ENCODE measurements around the gene AMDHD2.
"Not testable (repeated sequence)": the region's sequence is repeated elsewhere in the genome, so short reads cannot be mapped to it uniquely, and the experiment has no call there.

AMDHD2 gene

DNA sequence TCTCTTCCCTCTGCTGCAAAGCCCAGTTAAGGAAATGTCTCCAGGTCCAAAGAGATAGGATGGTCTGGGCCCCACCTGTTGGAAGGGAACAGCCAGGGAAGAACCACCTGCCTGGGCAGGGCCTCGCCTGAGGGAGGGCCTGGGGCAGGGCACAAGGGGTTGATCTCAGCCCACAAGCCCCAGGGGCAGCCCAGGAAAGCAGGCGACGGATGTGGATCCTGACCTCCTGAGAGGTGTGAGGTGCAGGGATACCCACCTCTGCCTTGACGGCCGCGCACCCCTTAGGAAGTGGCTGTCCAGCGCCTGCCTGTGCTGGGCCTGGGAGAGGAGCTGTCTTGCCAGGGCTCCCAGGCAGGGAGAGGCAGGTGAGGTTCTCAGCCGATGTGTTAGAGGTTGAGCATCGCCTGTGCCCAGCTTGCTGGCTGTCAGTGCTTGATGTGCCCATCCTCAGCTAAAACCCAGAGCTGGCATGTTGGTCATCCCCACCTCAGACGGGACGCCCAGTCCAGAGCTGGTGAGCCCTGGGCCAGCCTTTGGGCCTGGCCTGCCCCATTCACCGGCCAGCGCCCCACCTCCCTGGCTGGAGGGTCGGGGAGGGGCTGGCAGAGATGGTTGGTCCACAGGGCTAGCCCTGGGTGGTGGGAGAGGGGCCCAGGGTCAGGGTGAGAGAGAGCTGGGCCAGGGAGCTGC lies 10.6 kb downstream of the AMDHD2 start:
- peak overlapping the region; percentile 72 for H3K27ac ChIP-seq
- DNase-seq (ENCODE audit: low read depth, low spot score), result no peak

DNA sequence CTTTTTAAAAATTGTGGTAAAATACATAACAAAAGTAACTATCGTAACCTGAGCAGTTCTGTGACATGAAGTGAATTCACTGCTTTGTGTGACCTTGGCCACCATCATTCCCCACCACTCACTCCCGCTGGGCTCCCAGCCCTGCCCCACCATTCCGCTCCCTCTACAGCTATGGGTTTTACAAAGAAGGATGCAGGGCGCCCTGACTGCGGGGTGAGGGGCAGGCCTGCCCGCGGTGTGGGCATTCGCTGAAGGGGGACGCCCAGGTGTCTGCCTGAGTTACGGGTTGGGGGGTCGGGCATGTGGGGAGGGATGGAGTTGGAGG lies 11.2 kb downstream of the AMDHD2 start, which contains the start of gene CEMP1:
TSS of gene CEMP1 (minus strand) at position 38 of the 325 bp plus-strand sequence. CDS start 335 bp downstream, outside the sequence.
- DNase-seq (ENCODE audit: low read depth, low spot score), result no peak

DNA sequence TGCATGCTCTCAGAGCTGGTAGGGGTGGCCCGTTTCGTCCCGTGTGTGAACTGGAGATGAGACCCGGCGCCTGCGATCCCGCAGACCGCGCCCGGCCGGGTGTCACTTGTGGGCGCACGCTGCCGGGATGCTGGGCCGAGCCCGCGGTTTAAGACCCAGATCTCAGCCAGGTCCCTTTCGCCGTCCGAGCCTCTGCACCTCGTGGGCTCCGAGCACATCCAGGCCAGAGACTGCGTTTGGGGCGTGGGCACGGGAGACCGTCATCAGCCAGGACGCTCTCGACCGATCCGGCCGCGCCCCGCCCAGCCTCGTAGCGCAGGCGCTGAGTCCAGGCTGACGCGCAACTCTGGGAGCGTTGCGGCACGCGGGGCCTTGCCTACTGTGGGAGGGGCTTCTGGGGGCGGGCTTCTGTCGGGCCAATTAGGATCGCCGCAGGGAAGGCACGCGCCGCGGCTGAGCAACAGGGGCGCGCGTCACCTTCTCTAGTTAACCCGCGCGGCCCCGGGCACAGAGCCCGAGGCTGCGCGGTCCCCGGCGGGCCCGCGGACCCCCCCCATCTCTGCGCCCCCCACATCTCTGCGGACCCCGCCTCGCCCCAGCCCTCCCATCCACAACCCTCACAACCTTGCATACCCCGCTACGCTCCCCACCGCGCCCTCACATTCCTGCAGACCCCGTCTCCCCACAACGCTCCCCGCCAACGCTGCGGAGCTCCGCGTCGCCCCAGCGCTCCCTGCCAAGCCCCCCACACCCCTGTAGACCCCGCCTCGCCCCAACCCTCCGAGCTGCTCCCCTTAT lies 11.7 kb downstream of the AMDHD2 start:
- H3K27ac ChIP-seq, result peak overlapping the region; percentile 72
- DNase-seq (ENCODE audit: low read depth, low spot score), result peak; percentile 86

More for the DNA sequence above, 11.2 kb downstream of the AMDHD2 start, which contains the start of gene CEMP1:
- peak within 1 kb of the TSS; percentile 72 for H3K27ac ChIP-seq

DNA sequence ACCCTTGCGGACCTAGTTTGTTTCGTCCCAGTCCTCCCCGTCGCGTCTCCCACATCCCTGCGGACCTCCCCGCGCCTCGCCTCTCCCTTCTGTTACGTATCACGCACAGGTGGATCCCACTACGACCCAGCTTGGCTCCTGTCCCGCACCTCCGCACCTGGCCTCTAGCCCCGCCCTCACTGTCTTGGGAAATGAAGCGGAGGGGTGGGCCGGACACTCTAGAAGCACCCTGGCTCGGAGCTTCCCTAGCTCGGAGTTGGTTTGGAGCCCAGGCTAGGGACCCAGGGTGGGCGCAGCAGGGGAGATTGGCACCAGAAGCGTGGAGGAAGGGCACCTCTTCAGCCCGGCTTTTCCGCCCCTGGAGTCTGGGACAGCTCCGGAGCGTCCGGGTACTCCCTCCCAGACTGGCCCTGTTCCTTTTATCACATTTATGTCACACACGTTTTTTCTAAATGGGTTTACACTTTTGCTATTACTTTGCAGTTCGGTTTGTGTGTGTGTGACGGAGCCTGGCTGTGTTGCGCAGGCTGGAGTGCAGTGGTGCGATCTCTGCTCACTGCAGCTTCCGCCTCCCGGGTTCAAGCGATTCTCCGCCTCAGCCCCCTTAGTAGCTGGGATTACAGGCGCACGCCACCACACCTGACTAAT lies 12.4 kb downstream of the AMDHD2 start:
- DNase-seq (ENCODE audit: low read depth, low spot score), result no peak
- peak overlapping the region; percentile 72 for H3K27ac ChIP-seq

DNA sequence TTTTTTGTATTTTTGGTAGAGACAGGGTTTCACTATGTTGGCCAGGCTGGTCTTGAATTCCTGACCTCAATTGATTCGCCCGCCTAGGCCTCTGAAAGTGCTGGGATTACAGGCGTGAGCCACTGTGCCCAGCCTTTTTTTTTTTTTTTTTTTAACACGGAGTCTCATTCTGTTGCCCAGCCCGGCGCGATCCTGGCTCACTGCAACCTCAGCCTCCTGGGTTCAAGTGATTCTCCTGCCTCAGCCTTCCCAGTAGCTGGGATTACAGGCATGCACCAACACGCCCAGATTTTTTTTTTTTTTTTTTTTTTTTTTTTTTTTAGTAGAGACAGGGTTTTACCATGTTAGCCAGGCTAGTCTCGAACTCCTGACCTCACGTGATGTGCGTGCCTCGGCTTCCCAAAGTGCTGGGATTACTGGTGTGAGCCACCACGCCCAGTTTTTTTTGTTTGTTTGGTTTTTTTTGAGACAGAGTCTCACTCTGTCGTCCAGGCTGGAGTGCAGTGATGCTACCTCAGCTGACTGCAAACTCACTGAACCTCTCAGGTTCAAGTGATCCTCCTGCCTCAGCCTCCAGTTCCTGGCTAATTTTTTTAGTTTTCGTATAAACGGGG lies 13.1 kb downstream of the AMDHD2 start:
- H3K27ac ChIP-seq, result peak overlapping the region; percentile 72
- DNase-seq (ENCODE audit: low read depth, low spot score), result not testable (repeated sequence)

DNA sequence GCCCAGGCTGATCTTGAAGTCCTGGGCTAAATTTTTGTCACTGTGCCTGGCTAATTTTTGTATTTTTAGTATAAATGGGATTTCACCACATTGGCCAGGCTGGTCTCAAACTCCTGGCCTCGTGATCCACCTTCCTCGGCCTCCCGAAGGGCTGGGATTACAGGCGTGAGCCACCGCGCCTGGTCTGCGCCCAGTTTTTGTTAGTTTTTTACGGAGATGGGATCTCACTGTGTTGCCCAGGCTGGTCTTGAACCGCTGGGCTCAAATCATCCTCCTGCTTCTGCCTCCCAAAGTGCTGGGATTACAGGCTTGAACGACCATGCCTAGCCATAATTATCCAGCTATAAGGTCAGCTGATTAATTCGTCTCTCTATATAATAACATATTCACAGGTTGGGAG lies 13.7 kb downstream of the AMDHD2 start:
- H3K27ac ChIP-seq, result no peak overlapping the region
- no peak for DNase-seq (ENCODE audit: low read depth, low spot score)

DNA sequence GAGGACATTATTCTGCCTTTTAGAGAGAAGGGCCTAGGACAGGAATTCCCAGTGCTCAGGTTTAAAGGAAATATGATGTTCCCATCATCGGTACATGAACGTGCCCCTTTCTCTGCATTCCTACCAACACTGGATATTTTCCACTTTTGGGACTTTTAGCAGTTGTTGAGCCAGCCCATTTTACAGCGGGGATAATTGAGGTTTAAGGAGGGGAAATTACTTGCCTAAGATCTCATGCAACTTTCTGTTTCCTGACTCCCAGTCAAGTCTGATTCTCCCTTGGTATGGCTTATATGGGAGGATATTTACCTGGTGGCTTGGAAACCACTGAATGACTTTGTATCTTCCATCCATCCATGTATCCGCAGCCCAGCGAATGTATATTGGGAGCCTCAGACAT lies 14.2 kb downstream of the AMDHD2 start:
- not testable (repeated sequence) for H3K27ac ChIP-seq; DNase-seq (ENCODE audit: low read depth, low spot score)

DNA sequence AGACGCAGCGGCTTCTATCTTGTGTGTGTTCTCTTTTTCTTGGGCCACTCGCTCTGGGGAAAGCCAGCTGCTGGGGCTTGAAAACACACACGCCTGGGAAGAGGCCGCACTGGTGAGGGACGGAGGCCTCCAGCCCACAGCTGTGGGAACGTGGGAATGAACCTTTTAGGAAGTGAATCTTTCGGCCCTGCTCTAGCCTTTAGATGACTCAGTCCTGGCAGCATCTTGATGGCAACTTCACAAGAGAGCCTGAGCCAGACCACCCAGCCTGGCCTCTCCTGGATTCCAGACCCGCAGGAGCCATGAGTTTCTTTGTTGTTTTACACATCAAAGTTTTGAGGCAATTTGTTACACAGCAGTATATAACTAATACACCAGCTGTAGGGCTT lies 15.4 kb downstream of the AMDHD2 start:
- H3K27ac ChIP-seq, result no peak overlapping the region
- no peak for DNase-seq (ENCODE audit: low read depth, low spot score)

DNA sequence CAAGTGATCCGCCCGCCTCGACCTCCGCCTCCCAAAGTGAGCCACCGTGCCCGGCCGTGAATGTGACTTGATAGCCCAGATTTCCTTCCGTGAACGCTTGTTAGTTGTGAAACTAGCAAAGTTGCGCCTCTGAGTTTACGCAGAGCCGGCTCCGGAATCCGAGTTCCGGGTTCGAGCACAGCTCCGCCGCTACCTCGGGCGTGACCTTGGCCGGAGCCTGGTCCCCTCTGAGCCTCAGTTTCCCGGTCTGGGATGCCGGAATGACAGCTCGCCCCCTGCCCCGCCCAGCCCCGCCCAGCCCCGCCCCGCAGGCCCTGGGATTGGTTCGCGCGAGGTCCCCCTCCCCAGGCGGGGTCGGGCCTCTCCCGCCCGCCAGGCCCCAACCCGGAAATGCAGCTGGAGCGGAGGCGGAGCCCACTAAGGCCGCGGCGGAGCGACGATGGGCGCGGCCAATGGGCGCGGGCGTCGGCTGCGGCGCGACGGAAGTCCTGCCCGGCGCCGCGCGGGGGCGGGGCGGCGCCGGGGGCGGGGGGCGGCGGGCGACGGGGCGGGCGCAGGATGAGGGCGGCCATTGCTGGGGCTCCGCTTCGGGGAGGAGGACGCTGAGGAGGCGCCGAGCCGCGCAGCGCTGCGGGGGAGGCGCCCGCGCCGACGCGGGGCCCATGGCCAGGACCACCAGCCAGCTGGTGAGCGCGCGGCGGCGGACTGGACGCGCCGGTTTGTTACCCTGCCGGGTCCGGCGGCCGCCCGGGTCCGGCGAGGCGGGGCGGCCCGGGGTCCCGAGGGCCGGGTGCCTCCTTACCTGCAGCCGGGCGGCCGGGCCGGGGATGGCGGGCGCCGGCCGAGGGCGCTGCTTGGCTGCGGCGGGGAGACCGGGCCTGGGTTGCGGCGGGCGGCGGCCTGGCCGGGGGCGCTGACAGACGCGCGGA lies 17.5 kb downstream of the AMDHD2 start, which contains the start of gene PDPK1:
TSS of gene PDPK1 (plus strand) at position 571 of the 929 bp plus-strand sequence. CDS start at position 663, 92 bp downstream.
- DNase-seq (ENCODE audit: low read depth, low spot score), result peak; percentile 74

DNA sequence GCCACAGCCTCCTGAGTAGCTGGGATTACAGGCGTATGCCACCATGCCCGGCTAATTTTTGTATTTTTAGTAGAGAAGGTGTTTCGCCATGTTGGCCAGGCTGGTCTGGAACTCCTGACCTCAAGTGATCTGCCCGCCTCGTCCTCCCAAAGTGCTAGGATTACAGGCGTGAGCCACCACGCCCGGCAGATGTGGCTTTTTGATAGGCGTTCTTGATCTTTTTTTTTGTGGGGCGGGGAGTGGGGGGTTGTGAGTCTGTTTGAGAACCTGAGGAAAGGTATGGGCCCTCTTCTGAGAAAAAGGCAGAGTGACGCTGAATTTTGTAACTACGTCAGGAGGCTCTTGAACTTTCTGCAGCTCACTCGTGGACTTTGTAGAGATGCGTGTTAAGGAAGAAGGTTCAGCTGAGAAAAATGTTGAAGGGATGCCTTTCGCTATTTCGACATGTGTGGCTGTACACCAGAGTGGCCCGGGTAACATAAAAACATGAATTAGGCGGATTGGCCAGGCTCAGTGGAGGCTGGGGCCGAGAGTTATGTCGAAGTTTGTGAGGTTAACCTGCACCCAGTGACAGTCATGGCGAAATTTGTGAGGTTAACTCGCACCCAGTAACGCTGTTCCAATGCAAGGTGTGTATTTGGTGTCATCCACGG lies 19.1 kb downstream of the AMDHD2 start:
- not testable (repeated sequence) for DNase-seq (ENCODE audit: low read depth, low spot score); H3K27ac ChIP-seq

More for the DNA sequence above, 17.5 kb downstream of the AMDHD2 start, which contains the start of gene PDPK1:
- peak within 1 kb of the TSS; percentile 74 for H3K27ac ChIP-seq

DNA sequence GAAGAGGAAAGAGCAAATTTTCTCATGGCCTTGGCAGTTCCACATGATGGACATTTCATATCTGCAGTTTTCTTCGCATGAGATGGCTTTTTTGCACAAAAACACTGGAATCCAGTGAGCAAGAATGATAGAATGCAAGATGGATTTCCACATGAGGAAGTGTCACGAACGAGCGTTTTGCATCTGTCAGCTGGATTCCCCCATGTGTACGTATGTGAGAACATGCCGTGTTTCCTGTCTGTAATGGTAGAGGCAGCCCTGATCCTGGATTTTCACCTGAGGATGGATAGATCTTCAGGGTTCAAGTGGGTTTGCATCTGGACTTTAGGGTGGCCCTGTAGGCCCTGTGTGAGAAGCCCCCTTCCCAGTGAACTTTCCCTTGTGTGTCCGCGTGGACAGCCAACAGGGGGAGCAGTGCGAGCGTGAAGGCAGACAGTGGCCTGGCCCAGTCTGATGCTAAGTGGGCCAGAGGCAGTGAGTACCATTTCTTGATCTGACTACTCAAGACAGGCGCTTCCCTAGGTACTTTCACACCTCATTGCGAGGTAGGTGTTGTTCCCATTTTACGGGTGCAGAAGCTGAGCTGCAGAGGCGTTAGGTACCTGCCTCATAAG lies 19.8 kb downstream of the AMDHD2 start:
- not testable (repeated sequence) for DNase-seq (ENCODE audit: low read depth, low spot score); H3K27ac ChIP-seq

DNA sequence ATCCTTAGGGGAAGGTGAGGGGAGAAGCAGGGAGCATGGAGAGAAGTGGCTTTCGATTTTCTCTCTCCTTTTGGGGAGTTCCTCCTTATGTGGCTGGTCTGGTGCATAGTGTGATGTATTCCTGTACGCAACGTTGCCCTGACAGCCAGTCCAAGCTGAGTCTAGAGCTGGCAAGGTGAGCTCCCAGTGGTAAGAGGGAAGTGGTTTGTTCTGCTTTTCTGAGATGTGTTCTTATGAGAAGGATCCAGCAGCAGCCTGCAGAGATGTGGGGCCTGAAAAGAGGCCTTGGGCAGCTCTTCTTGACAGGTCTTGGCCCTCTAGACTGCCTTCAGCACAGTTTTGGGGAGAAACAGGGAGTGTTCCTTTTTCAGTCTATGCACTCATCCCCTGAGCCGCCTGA lies 20.7 kb downstream of the AMDHD2 start:
- H3K27ac ChIP-seq; DNase-seq (ENCODE audit: low read depth, low spot score): not testable (repeated sequence)

DNA sequence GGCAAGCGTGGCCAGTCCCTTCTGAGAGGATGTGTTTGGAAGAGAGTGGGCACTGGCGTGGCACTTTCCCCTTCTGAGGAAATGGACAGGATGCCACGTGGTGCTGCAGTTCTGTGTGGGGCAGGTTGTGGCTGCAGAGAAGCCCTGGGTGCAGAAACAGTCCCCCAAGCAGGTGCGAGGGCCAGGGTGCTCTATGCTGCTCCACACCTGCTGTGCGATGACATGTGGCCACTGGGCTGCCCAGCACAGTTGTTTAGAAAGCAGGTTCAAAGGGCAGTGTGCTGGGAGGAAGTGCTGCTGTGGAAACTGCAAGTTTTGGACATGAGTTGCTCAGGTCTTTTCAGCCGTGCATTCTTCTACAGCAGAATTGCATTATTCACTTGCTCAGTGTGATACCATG lies 21.2 kb downstream of the AMDHD2 start:
- not testable (repeated sequence) for DNase-seq (ENCODE audit: low read depth, low spot score); H3K27ac ChIP-seq

DNA sequence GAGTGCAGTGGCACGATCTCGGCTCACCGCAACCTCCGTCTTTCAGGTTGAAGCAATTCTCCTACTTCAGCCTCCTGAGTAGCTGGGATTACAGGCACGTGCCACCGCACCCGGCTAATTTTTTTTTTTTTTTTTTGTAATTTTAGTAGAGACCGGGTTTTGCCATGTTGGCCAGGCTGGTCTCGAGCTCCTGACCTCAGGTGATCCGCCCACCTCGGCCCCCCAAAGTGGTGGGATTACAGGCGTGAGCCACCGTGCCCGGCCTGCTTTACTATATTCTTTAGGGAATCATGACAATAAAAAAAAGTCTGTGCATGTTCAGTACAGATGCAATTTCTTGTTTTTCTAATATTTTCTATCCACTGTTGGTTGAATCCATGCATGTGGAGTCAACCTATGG lies 23.6 kb downstream of the AMDHD2 start:
- not testable (repeated sequence) for DNase-seq (ENCODE audit: low read depth, low spot score); H3K27ac ChIP-seq

DNA sequence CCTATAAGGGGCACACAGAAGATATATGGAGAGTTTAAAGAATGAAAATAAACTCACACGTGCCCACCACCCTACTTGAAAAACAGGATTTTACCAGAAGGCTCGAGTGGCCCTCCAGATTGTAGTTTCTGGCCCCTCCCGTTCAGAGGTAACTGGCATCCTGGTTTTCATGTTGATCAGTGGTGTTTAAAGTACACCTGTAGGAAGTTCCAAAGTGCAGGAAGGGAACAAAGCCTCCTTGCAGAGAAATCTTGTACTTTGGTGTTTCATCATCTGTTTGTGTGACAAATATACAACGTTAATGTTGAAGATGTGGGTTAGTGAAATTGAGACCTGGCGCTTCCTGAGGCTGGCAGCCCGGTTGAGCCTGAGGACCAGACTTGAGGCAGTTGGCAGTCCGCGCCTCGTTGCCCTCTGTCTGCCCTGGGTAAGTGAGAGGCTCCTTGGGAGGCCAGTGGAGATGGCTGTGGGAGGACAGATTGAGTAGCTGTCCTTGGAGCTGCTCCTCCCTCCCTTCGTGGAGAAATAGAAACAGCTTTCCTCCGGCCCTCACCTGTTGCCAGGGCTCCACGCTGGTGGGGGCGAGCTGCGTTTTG lies 30.2 kb downstream of the AMDHD2 start:
- DNase-seq (ENCODE audit: low read depth, low spot score); H3K27ac ChIP-seq: not testable (repeated sequence)

DNA sequence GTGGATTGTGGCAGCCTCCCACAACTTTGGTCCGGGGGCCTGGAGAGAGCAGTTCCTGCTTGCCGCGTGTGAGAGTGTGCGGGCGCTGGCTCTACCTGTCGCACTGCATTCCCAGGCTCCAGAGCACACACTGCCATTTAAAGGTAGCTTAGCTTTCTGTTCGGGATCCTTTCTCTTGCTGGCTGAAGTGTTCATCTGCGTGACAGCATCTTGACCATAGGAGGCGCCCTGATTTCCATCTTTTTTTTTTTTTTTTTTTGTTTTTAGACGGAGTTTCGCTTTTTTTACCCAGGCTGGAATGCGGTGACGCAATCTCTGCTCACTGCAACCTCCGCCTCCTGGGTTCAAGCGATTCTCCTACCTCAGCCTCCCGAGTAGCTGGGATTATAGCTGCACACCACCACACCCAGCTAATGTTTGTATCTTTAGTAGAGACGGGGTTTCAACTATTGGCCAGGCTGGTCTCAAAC lies 31.3 kb downstream of the AMDHD2 start:
- not testable (repeated sequence) for DNase-seq (ENCODE audit: low read depth, low spot score)
- H3K27ac ChIP-seq, result peak overlapping the region; percentile 47

DNA sequence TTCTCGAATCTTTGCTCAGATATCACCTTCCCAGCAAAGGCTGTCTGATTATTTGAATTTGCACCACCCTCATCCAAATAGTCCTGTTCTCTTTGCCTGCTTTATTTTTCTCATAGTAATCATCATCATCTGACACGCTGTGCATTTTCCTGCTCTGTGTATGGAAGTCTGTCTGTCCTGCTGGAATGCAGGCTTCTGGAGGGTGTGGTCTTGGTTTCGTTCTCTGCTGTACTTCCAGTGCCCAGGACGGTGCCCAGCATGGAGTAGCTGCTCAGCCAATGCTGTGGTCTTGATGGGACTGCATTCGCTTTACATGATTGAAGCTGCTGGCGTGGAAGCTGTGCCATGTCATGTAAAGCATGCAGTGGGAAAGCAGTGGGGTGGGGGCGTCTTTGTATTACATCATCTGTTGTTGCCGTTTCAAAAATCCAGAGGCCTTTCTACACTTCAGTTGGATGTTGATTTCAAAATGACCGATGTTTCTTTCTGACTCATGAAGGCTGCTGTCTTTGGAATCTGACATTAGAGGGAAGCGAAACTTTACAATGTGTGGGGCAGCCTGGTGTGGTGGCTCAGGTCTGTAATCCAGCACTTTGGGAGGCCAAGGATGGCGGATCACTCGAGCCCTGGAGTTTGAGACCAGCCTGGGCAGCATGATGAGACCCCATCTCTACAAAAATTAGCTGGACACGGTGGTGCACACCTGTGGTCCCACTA lies 34.7 kb downstream of the AMDHD2 start:
- not testable (repeated sequence) for DNase-seq (ENCODE audit: low read depth, low spot score); H3K27ac ChIP-seq

All from epithelial cell of prostate (primary cell).